Astrocyte (in vitro differentiated cells and primary cell): ENCODE measurements around the gene PARN. TPM values are rescaled to one million over a fixed set of nuclear protein-coding genes. Genes with fewer than 3 reads are reported as not detected.

Experiments used
- DNase-seq: peaks from one replicate; pipeline ENCODE4 v3.0.0-alpha.2; 2010; ENCODE audit warnings: low read depth
- FAIRE-seq: peaks from 2 replicates; lab custom pipeline; 2011; peaks lifted over from hg19 to GRCh38; lab: Jason Lieb, UNC
- H2AFZ ChIP-seq: 2 replicates; pipeline ENCODE4 v1.6.0; 2012; ENCODE audit warnings: low read depth, low read length, inconsistent platforms
- H3K27ac ChIP-seq: 2 replicates; pipeline ENCODE4 v1.5.1; 2011; ENCODE audit warnings: low read depth, low read length, inconsistent platforms
- H3K27me3 ChIP-seq: 2 replicates; pipeline ENCODE4 v1.6.0; 2011; ENCODE audit warnings: low read length, inconsistent platforms; ENCODE audit not compliant: insufficient read depth
- H3K36me3 ChIP-seq: 2 replicates; pipeline ENCODE4 v1.5.1; 2011; ENCODE audit warnings: low read length, inconsistent platforms; ENCODE audit not compliant: insufficient read depth
- H3K4me1 ChIP-seq: 2 replicates; pipeline ENCODE4 v1.5.1; 2011; ENCODE audit warnings: low read length, inconsistent platforms; ENCODE audit not compliant: insufficient read depth
- H3K4me2 ChIP-seq: 2 replicates; pipeline ENCODE4 v1.6.0; 2012; ENCODE audit warnings: low read length, inconsistent platforms
- H3K4me3 ChIP-seq: 2 replicates; pipeline ENCODE4 v1.5.1; 2011; ENCODE audit warnings: low read depth, mild to moderate bottlenecking, low read length, inconsistent platforms; ENCODE audit not compliant: insufficient read depth
- H3K79me2 ChIP-seq: 2 replicates; pipeline ENCODE4 v1.6.0; 2012; ENCODE audit warnings: mild to moderate bottlenecking, low read length, inconsistent platforms; ENCODE audit not compliant: insufficient read depth
- H3K9ac ChIP-seq: 2 replicates; pipeline ENCODE4 v1.6.0; 2012; ENCODE audit warnings: mild to moderate bottlenecking, low read length, inconsistent platforms
- H3K9me3 ChIP-seq: 2 replicates; pipeline ENCODE4 v1.5.1; 2012; ENCODE audit warnings: low read depth, mild to moderate bottlenecking, low read length, inconsistent platforms; ENCODE audit not compliant: insufficient read depth
- H4K20me1 ChIP-seq: 2 replicates; pipeline ENCODE4 v1.6.0; 2012; ENCODE audit warnings: low read length, inconsistent platforms; ENCODE audit not compliant: insufficient read depth
- H3K27ac Mint-ChIP-seq: one replicate; pipeline ENCODE4 v1.8.0; 2021; ENCODE audit warnings: mild to moderate bottlenecking, mixed read lengths; ENCODE audit not compliant: unreplicated experiment
- H3K27me3 Mint-ChIP-seq: one replicate; pipeline ENCODE4 v1.8.0; 2021; ENCODE audit warnings: low read depth, mixed read lengths; ENCODE audit not compliant: unreplicated experiment
- H3K36me3 Mint-ChIP-seq: one replicate; pipeline ENCODE4 v1.8.0; 2021; ENCODE audit warnings: low read depth, mixed read lengths; ENCODE audit not compliant: unreplicated experiment
- H3K4me1 Mint-ChIP-seq: one replicate; pipeline ENCODE4 v1.8.0; 2021; ENCODE audit warnings: low read depth, mixed read lengths; ENCODE audit not compliant: unreplicated experiment
- H3K4me3 Mint-ChIP-seq: one replicate; pipeline ENCODE4 v1.8.0; 2021; ENCODE audit warnings: mild to moderate bottlenecking, moderate library complexity, mixed read lengths; ENCODE audit not compliant: unreplicated experiment
- H3K9me3 Mint-ChIP-seq: one replicate; pipeline ENCODE4 v1.8.0; 2021; ENCODE audit warnings: mild to moderate bottlenecking, mixed read lengths; ENCODE audit not compliant: unreplicated experiment
- CTCF ChIP-seq: IDR thresholded peaks from 2 replicates; pipeline ENCODE4 v1.5.1; 2011; ENCODE audit warnings: low read depth, mild to moderate bottlenecking, inconsistent platforms, low read length, moderate library complexity; ENCODE audit not compliant: insufficient read depth
- EZH2 ChIP-seq: IDR thresholded peaks from 2 replicates; pipeline ENCODE4 v1.6.1; 2012; ENCODE audit warnings: mild to moderate bottlenecking, low read length, inconsistent platforms; ENCODE audit not compliant: insufficient read depth
- total RNA-seq: library from RNA; stranded (reverse); gene quantifications from 2 replicates; pipeline ENCODE4 v1.2.1, GENCODE V29; 2021

PARN gene
- total RNA-seq, 1 donor from 2014 or later = 26.1 TPM

- Mint-ChIP-seq H3K36me3 (no peaks in the 10 kb centered on the region), H3K9me3 (no peaks in the 10 kb centered on the region), H3K4me1 (peaks cover 75% of the 10 kb centered on the region), H3K27ac (peak overlapping the region; percentile 86), H3K4me3 (no peak overlapping the region), H3K27me3 (no peaks in the 10 kb centered on the region)
- H3K9ac ChIP-seq = no peak overlapping the region
- no peak overlapping the region for H3K4me3 ChIP-seq
- no peaks in the 10 kb centered on the region for H4K20me1 ChIP-seq
- FAIRE-seq (no peak), DNase-seq (no peak)
- H3K9me3 ChIP-seq = no peaks in the 10 kb centered on the region
- H3K27ac ChIP-seq = peak overlapping the region; percentile 46
- no peaks in the 10 kb centered on the region for H3K79me2 ChIP-seq
- H3K27me3 ChIP-seq = no peaks in the 10 kb centered on the region
- no peak overlapping the region for H2AFZ ChIP-seq
- H3K36me3 ChIP-seq = no peaks in the 10 kb centered on the region
- no peak for TF ChIP-seq CTCF
- no peak for TF ChIP-seq EZH2
- H3K4me1 ChIP-seq = peaks cover 44% of the 10 kb centered on the region
- no peak overlapping the region for H3K4me2 ChIP-seq
Observed at GRCh38 chr16:14500791-14501190, 129.3 kb downstream of the PARN start.

DNA sequence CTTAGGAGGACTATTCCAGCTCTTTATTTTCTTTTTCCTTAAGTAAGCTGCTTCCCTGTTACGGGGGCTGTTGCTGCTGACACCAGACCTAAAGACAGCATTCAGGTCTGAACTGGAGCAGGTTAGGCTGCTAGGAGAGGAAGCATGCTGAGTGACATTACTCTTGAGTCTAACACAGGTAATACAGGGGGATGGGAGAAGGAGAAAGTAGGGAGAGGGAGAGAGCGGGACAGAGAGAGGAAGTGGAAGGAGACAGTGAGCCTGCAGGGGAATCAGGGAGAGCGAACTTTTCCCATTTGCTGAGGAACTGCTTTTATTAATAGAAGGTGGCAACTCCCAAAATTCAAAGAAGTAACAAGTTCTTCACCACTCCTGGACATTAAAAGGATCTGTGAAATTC is 130.9 kb downstream of the PARN start:
- TF ChIP-seq EZH2 (no peak), CTCF (no peak)
- Histone ChIP-seq H3K27ac (no peak overlapping the region), H3K4me2 (no peak overlapping the region), H3K4me1 (peaks cover 43% of the 10 kb centered on the region), H3K36me3 (no peaks in the 10 kb centered on the region), H3K4me3 (no peak overlapping the region), H4K20me1 (no peaks in the 10 kb centered on the region), H3K9ac (no peak overlapping the region), H3K9me3 (no peaks in the 10 kb centered on the region), H3K79me2 (no peaks in the 10 kb centered on the region), H3K27me3 (no peaks in the 10 kb centered on the region), H2AFZ (no peak overlapping the region)
- DNase-seq (no peak), FAIRE-seq (no peak)
- Mint-ChIP-seq H3K9me3 (no peaks in the 10 kb centered on the region), H3K27ac (peak overlapping the region; percentile 84), H3K4me1 (peaks cover 80% of the 10 kb centered on the region), H3K36me3 (peaks cover 9% of the 10 kb centered on the region), H3K4me3 (peak overlapping the region; percentile 24), H3K27me3 (no peaks in the 10 kb centered on the region)

DNA sequence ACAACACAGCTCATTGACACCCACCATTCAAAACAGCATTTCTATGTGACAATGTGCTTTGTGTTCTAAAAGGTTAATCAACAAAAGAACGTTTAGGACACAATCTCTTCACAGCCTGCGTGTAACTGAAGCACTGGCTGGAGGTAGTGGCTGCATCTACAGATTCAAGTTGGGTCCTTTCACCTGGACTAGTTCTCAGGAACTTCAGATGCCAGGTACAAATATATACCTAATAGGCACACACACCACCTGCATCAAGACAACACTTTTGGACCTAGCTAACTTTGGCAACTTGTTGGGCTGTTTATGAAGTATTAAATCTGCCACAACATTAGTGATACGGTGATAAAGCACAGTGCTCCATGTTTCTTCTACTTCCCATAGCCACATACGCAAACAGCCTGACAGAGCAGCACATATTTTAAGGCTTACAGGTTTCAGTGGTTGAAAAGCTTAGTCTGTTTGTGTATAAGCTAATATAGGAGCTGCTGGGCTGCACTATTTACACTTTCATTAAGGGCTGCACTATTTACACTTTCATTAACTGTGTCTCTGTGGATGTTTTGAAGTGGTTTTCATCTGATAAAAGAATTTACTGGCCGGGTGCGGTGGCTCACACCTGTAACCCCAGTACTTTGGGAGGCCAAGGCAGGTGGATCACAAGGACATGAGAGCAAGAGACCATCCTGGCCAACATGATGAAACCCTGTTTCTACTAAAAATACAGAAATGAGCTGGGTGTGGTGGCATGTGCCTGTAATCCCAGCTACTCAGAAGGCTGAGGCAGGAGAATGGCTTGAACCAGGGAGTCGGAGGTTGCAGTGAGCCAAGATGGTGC is 132.6 kb downstream of the PARN start:
- Histone ChIP-seq H3K4me2 (no peak overlapping the region), H3K27me3 (no peaks in the 10 kb centered on the region), H3K27ac (no peak overlapping the region), H3K4me3 (no peak overlapping the region), H3K36me3 (no peaks in the 10 kb centered on the region), H3K79me2 (no peaks in the 10 kb centered on the region), H3K9me3 (no peaks in the 10 kb centered on the region), H3K9ac (no peak overlapping the region), H4K20me1 (no peaks in the 10 kb centered on the region), H2AFZ (no peak overlapping the region), H3K4me1 (peaks cover 29% of the 10 kb centered on the region)
- Mint-ChIP-seq H3K4me3 (peak overlapping the region; percentile 1), H3K36me3 (peaks cover 10% of the 10 kb centered on the region), H3K27me3 (no peaks in the 10 kb centered on the region), H3K27ac (peak overlapping the region; percentile 92), H3K4me1 (peaks cover 69% of the 10 kb centered on the region), H3K9me3 (no peaks in the 10 kb centered on the region)
- FAIRE-seq = no peak
- TF ChIP-seq CTCF (no peak), EZH2 (no peak)
- no peak for DNase-seq
